Amygdala (tissue), 56 donors: ENCODE data around the gene C22orf23.

Experiments used
- DNase-seq, 56 donors: peaks; one replicate each; lab custom pipeline; 2025; lab: John Stamatoyannopoulos, UW

C22orf23 gene

DNA sequence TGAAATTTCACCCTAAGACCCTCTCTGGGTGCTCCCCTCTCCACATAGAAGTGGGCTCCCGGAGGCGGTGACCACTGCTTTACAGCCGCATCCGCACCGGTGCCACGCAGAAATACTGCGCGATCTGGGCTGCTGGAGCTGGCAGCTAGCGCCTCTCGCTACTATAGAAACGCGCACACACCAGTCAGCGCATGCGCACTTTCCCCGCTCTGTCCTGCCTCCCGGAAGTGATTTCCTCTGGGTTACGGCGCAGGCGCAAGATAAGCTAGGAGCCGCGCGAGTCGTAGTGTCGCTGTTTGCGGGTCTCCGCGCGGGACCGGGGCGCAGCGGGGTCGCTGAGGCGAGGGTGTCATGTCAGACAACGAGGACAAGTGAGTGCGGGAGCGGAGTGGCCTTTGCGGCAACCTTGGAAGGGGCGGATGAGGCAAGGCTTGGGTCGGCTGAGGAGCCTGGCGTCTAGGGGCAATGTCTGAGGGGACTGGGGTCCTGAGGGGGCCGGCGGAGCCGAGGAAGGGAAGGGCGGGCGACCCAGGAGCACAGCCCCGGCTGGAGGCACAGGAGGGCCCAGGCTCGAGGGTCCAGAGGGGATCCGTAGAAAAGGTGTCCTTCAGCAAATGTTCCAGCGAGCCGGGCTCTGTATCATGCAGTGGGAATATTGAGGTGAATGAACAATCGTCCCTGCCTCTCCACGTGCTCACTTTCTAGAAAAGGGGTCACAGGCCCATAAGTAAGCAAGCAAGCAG lies at the start of gene C22orf23, which contains the start of gene POLR2F:
C22orf23 (minus strand) TSS at position 165 of the 743 bp plus-strand sequence. CDS start 452 bp downstream, outside the sequence.
POLR2F (plus strand) TSS at position 263 of the 743 bp plus-strand sequence; CDS start at position 352, 89 bp downstream.
- peak; percentile 39 to 95 (median 85) for DNase-seq

DNA sequence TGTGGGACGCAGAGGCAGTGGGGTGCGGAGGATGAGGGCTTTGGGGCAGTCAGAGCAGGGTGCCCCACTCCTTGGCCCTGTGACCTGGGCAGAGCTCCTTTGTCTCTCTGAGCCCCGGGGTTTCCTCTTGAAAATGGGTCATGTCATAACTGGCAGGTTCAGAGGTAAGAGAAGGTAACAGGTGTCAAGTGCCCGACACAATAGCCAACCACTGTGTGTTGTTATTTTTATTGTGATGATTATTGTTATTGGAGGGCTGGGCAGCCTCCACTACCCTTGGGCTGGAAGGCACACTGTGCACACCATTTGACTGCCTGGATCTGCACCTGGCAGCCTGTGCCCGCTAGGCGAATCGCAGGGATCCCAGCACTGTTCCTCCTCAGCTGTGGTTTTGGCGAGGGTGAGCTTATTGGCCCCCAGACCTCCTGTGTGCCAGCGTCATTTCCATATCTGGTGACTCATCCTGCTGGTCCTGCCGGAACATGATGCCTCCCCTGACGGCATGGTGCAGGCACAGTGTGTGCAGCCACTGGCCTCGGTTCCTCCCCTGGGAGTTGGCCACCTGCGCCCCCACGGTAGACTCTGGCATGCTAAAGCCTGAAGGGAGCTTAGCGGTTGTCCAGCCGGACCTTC lies 46.4 kb upstream of the C22orf23 start:
- DNase-seq: peak in 30 of 56 donors; percentile 16 to 79 (median 47)

DNA sequence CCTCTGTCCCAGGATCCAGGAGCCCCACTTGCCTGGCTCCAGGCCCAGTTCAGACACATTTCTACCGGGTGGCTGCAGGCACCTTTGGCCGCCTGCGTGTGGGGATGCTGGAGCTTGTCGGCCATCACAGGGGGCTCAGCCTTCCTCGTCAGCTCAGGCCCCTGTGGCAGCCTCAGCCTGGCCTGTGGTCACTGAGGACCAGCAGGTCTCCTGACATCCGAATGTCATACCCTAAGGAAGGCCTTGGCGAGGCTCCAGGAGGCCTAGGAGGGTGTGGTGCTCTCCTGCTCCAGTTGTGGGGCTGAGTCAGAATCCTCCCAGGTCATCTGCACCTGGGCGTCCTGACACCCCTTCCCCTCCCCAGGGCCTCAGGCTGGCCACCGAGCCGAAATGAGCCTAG lies 45.8 kb upstream of the C22orf23 start:
- no peak for DNase-seq

- peak in 27 of 56 donors; percentile 23 to 74 (median 47) for DNase-seq
Measured at GRCh38 chr22:37998543-37998942, 45.1 kb upstream of the C22orf23 start.

DNA sequence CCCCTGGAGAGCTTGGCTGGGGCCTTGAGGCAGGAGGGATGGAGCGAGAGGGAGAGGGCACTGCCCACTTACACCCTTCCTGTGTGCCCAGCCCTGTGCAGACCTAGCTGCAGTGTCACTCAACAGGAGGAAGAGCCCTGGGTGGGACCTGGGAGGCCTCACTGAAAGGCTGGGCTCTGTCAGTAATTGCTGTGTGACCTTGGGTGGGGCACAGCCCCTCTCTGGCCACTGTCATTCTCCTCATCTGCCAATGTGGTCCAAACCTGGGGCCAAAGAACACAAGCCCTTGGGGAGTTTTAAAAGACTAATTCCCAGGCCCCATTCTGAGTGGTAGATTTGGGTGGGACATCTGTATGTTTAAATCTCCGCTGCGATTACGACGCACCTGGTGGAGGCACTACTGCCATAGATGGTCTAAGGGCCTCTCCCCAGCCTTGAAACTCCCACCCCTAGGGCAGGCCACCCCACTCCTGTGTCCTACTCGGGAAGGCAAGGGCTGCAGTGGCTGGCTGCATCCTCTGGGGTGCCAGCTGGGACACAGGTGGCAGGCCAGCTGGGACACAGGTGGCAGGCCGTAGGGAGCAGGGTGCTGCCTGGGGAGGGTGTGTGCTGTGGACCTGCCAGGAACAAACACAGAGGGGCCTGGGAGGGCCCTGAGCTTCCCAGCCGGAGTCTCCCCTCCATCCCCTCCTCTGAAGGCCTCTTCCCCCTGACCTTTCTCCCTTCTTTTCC lies 43.3 kb upstream of the C22orf23 start:
- DNase-seq: no peak

- DNase-seq: no peak
Measured at GRCh38 chr22:37996079-37996478, 42.7 kb upstream of the C22orf23 start.

DNA sequence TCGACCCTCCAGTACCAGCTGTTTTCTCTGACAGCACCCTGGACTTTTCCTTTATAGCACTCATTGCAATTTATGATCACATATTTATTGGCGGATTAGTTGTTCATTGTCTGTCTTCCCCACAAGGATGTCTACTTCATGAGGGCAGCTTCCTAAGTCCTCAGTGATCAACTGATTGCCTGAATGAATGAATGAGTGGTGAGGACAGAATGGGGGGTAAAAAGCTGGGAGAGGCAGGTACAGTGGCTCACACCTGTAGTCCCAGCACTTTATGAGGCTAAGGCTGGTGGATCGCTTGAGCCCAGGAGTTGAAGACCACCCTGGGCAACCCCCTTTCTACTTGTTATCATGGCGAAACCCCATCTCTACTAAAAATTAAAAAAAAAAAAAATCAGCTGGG lies 42.1 kb upstream of the C22orf23 start:
- no peak for DNase-seq

DNA sequence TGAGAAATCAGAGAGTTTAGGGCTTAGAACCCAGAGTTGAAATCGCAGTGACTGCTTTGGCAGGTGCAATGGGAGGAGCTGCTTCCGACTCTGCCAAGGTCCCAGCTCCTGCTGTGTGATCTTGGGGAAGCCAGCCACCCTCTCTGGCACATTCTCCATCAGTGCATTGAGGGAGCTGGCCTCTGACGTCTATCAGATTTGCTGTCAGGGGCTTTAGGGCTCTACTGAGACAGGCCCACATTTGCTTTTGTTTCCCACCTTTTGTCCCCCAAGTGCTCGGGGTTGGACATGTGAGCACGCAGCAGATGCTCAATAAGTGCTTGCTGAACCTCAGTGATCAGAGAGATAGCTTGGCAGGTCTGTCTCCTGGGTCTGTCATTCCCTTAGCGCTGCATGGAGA lies 41.6 kb upstream of the C22orf23 start:
- no peak for DNase-seq

DNA sequence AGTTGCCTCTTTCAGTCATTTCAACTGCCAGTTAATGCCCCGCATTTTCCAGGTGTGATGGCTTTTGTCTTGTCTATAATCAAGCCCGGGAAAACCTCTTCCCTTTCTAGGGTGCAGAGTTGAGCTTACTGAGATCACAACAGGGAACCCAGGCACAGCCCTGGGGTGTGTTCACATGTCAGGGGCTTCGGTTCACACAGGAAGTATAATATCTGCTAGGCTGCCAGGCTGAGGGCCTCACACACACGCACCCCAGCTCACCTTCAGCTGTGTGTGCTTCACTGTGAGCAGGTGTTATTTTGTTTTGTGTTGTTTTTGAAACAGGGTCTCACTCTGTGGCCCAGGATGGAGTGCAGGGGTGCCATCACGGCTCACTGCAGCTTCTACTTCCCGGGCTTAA lies 40.6 kb upstream of the C22orf23 start:
- no peak for DNase-seq

DNA sequence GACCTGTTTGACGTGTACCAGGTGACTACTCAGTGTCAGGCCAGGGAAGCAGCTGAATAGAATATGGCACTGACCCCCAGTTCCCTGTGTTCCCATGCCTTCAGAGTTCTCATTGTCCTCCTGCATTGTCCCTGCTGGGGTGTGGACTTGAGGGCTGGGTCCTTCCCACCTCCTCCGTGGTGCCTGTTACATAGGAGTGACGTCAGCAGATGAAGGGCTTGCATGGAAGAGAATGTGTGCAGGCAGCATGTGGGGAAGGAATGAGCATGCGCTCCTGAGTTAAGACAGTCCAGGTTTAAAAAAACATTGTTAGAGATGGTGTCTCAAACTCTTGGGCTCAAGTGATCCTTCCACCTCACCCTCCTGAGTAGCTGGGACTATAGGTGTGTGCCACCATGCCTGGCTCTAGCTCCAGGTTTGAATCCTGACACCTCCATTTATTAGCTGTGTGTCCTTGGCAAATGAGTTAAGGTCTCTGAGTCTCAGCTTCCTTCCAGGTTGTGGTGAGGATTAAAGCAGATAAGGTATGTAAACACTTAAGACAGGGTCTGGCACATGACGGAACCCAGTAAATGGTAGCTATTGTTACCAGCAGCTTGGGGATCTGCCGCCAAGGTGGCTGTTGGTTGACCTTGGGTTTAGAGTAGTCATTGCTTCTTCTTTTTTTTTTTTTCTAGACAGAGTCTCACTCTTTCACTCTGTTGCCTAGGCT lies 38.5 kb upstream of the C22orf23 start:
- no peak for DNase-seq

DNA sequence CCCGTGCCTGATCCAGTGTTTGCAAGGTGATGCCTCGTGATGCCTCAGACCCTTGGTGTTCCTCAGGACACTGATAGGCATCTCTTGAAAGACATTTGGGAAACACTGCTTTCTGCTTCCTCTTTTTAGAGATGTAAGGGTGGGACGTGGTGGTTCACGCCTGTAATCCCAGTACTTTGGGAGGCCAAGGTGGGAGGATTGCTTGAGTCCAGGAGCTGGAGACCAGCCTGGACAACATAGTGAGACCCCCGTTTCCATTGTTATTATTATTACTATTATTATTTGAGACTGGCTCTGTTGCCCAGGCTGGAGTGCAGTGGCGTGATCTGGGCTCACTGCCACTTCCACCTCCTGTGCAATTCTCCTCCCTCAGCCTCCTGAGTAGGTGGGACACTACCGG lies 37.5 kb upstream of the C22orf23 start:
- no peak for DNase-seq

- DNase-seq: peak in 1 of 56 donors; percentile 25
Measured at GRCh38 chr22:37990301-37990700, 36.9 kb upstream of the C22orf23 start.

GRCh38 chr22:37989146-37990045 lies 36.0 kb upstream of the C22orf23 start:
- no peak for DNase-seq

GRCh38 chr22:37986371-37986770 lies 33.0 kb upstream of the C22orf23 start:
- peak in 1 of 56 donors; percentile 67 for DNase-seq

GRCh38 chr22:37985751-37986281 lies 32.4 kb upstream of the C22orf23 start:
- DNase-seq: peak in 52 of 56 donors; percentile 42 to 92 (median 78)

- no peak for DNase-seq
Measured at GRCh38 chr22:37985050-37985585, 31.7 kb upstream of the C22orf23 start.

GRCh38 chr22:37983860-37984791 lies 30.7 kb upstream of the C22orf23 start, which contains the start of gene SOX10:
Gene SOX10 (minus strand): TSS chr22:37984555. CDS start chr22:37983784, 771 bp downstream.
- DNase-seq: peak in 49 of 56 donors; percentile 30 to 89 (median 69)
